Measurements from ENCODE around the gene SRCAP.

DNA sequence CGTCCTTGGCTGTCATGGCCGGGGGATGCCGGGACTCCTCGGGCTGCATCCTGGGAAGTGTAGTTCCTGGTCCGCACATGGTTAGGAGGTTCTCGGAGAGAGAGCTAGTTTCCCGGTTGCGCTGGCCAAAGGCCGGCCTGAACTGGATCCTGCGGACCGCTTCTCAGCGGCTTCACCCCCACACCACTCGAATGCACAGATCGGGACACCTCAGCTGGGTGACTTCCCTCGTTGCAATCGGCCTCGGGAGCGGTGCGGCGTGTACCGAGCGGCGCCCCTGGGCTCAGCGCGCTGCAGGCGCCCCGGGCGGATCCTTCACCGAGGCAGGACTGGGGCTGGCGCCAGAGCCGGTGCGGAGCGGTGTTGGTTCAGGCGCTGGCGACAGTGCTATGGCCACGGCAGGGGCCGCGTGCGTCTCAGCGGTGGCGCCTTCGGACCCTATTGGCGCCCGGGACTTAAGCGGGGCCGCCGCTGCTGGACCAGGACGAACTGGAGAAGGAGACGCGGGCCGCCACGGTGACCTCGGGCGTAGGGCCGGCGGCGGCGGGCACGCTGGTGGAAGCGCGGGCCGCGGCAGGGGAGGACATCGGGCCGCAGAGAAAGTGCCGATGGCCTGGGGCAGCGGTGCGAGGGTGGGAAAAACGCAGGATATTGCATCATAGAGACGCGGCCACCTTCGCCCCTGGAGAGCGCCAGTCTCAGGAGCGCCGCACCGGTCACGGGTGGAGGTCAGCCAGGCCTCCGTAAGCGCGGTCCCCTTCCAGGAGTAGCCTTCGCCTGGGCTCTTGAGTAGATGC lies 76.6 kb downstream of the SRCAP start:
- TF ChIP-seq EP300 (IDR thresholded peaks at IDR 0.05; ENCODE audit: low read depth) (no peak), POLR2AphosphoS5 (IDR thresholded peaks at IDR 0.05) (peak; percentile 66 to 84 (median 79))
- TF ChIP-seq, protein P1, sequence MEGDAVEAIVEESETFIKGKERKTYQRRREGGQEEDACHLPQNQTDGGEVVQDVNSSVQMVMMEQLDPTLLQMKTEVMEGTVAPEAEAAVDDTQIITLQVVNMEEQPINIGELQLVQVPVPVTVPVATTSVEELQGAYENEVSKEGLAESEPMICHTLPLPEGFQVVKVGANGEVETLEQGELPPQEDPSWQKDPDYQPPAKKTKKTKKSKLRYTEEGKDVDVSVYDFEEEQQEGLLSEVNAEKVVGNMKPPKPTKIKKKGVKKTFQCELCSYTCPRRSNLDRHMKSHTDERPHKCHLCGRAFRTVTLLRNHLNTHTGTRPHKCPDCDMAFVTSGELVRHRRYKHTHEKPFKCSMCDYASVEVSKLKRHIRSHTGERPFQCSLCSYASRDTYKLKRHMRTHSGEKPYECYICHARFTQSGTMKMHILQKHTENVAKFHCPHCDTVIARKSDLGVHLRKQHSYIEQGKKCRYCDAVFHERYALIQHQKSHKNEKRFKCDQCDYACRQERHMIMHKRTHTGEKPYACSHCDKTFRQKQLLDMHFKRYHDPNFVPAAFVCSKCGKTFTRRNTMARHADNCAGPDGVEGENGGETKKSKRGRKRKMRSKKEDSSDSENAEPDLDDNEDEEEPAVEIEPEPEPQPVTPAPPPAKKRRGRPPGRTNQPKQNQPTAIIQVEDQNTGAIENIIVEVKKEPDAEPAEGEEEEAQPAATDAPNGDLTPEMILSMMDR (IDR thresholded peaks at IDR 0.05) = no peak

Measured in transverse colon (tissue), 4 donors.